Pancreas (tissue), 10 donors: ENCODE data around the gene FLAD1. TPM values are rescaled to one million over a fixed set of nuclear protein-coding genes. Genes with fewer than 3 reads are reported as not detected.
A peak's percentile ranks its signal among the peaks of the same experiment; 100 is the strongest.

Source experiments
- ATAC-seq, 4 donors: fragments of 200-7000 bp; cut with Tn5 transposase; one replicate each; pipeline versions ENCODE4 v1.8.0 to v1.9.1; 2020; ENCODE audit warnings: mild to moderate bottlenecking in 4 of 4, moderate library complexity in 4 of 4
- DNase-seq, 6 donors: peaks; one replicate each; pipeline ENCODE4 v3.0.0-alpha.2; 2020
- FAIRE-seq: peaks from 2 replicates; lab custom pipeline; 2012; peaks lifted over from hg19 to GRCh38; lab: Jason Lieb, UNC
- H3K27ac ChIP-seq, 4 donors: fragments of 200-600 bp; sonication (generic); 1 replicate in 3 of 4; 2 replicates in 1 of 4; pipeline versions ENCODE4 v1.5.0 to v1.8.0; 2020
- H3K27me3 ChIP-seq, 4 donors: fragments of 200-600 bp; one replicate each; pipeline ENCODE4 v1.8.0; 2021
- H3K36me3 ChIP-seq, 3 donors: fragments of 200-600 bp; sonication (generic) in 1 of 3; one replicate each; pipeline versions ENCODE4 v1.5.0 to v1.8.0; 2020 to 2021
- H3K4me1 ChIP-seq, 3 donors: fragments of 200-600 bp; one replicate each; pipeline ENCODE4 v1.8.0; 2021
- H3K4me3 ChIP-seq, 4 donors: fragments of 200-600 bp; sonication (generic) in 2 of 4; one replicate each; pipeline versions ENCODE4 v1.5.0 to v1.8.0; 2020 to 2021
- H3K9me3 ChIP-seq, 4 donors: fragments of 200-600 bp; one replicate each; pipeline ENCODE4 v1.8.0; 2021
- WGBS, 2 donors: extraction: QIAGEN DNeasy Blood & Tissue Kit; methylation state at CpG; one replicate each; pipeline ENCODE4 v1.1.7; 2013; 5-methylcytosine and 5-hydroxymethylcytosine counted together
- intact Hi-C, 3 donors: fragments of 100-400 bp; cut with DNase I; formaldehyde crosslinking; loops; one replicate each; pipeline versions ENCODE4 v1.11.1 to v1.14.2; 2022
- polyA plus RNA-seq, 2 donors: library from polyadenylated mRNA; stranded (reverse); fragments of 200-250 nt; gene quantifications; one replicate each; pipeline ENCODE4 v1.2.3, GENCODE V29; 2013
- total RNA-seq, 6 donors: library from RNA; stranded (reverse); fragmentation: NEBNext Ultra II Directional in 4 of 6; extraction: Animal tissue kit (Norgen Biotek cat#: 25700) in 4 of 6; gene quantifications; one replicate each; pipeline versions ENCODE4 v1.2.1 to v1.2.4, GENCODE V29; 2021 to 2023
- TF ChIP-seq, protein P1 (sequence below), 4 donors: fragments of 200-600 bp; sonication (generic) in 3 of 4; IDR thresholded peaks; one replicate each; pipeline versions ENCODE4 v1.5.0 to v1.8.0; 2021; ENCODE audit warnings: antibody characterized with exemption in 4 of 4
- donor health status: healthy with polysubstance abuse.
- donor health status: DM: no; HTN: no; CAD: no; lungs with moderate emphysema.
- donor health status: DM: no; HTN: no; CAD: no.
- donor health status: control.
- donor health status: control.
- donor health status: Bipolar disorder and iron deficiency.
- donor health status: DM: yes; HTN: yes; CAD: no.
- donor health status: DM: no; HTN: no; CAD: no.
- donor health status: DM: no; HTN: no; CAD: no.
- donor health status: DM: yes; HTN: yes; CAD: no.

The FLAD1 gene
- total and polyA plus RNA-seq, 8 donors, result 8.3 to 28.6 (median 13.2) TPM

DNA sequence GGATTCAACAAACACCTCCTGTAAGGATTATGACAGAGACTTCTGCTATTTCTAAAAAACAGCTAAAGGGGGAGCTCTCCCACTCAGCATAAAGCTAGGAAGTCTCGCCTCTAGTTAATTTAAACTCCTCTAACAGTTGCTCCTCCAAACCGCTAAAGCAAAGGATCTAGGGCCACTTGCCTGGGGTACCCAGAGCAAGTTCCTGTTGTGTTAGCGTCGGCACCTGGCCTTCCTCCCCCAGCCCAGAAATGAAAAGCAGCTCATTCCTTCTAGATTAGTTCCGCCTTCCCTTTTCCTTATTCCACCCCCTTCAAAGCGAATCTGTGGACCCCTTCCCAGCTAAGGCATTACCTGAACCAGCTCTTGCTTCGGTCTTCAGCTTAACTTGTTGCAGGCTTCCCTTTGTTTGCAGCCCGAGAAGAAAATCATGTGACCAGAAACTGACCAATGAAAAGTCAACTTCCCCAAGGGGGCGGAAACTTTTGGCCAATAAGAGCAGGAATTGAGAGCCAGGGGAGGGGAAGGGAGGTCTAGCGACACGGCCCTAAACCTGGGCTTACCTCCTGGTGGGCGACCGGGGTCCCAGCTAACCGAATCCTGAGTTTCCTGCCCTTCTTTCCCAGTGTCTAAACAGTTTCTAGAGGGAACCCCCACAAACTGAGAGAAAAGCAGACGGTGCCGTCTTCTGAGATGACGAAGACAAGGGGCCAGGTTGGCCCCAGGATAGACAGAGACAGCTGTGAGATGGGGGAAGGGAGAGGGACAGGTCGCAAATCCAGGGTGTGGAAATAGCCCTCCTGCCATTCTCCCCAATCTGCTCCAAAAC is 27.2 kb upstream of the FLAD1 start, which contains the start of gene PBXIP1:
Gene PBXIP1 (minus strand): TSS at position 382 of the 826 bp plus-strand sequence. CDS start 2,378 bp downstream, outside the sequence.
- Histone ChIP-seq H3K27ac (peak within 1 kb of the TSS; percentile 61 to 80 (median 75)), H3K27me3 (no peaks in the 10 kb centered on the region), H3K4me1 (peaks cover 15 to 23% (median 18%) of the 10 kb centered on the region in 3 donors), H3K9me3 (no peaks in the 10 kb centered on the region), H3K36me3 (peaks cover 0 to 3% (median 0%) of the 10 kb centered on the region in 3 donors), H3K4me3 (peak within 1 kb of the TSS; percentile 8 to 53 (median 36))
- intact Hi-C loops, result no loop called here
- TF ChIP-seq, protein P1, sequence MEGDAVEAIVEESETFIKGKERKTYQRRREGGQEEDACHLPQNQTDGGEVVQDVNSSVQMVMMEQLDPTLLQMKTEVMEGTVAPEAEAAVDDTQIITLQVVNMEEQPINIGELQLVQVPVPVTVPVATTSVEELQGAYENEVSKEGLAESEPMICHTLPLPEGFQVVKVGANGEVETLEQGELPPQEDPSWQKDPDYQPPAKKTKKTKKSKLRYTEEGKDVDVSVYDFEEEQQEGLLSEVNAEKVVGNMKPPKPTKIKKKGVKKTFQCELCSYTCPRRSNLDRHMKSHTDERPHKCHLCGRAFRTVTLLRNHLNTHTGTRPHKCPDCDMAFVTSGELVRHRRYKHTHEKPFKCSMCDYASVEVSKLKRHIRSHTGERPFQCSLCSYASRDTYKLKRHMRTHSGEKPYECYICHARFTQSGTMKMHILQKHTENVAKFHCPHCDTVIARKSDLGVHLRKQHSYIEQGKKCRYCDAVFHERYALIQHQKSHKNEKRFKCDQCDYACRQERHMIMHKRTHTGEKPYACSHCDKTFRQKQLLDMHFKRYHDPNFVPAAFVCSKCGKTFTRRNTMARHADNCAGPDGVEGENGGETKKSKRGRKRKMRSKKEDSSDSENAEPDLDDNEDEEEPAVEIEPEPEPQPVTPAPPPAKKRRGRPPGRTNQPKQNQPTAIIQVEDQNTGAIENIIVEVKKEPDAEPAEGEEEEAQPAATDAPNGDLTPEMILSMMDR (IDR thresholded peaks at IDR 0.05), result no peak
- ATAC-seq (peak; percentile 88 to 94 (median 92)), DNase-seq (peak in 3 of 6 donors; percentile 84 to 89 (median 84)), FAIRE-seq (no peak)
- WGBS, 2 donors, result 0% methylated on average over 18 of the region's 18 CpGs

DNA sequence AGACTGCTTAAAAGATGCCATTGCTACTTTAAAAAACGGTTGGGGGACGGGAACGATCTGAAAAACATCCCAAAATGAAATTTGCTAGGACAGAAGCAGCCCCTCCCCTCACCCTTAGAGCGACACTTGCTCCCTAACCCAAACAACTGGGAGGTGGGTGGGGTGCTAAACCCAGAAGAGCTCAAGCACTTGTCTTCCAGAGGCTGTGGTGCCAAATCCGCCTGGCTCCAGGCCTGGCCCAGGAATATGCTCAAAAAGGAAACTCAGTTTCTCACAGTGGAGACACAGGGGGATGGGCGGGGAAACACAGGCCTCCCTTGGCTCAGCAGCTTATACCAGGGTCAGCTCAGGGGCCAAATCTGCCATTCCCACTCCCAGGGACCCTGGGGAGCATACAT is 26.6 kb upstream of the FLAD1 start:
- ATAC-seq, result peak in 1 of 4 donors; percentile 3
- 19 to 22% methylated on average over 6 of the region's 6 CpGs for WGBS, 2 donors
- Histone ChIP-seq H3K4me1 (peaks cover 15 to 23% (median 18%) of the 10 kb centered on the region in 3 donors), H3K9me3 (no peaks in the 10 kb centered on the region), H3K4me3 (peak overlapping the region; percentile 8 to 53 (median 36)), H3K27me3 (no peaks in the 10 kb centered on the region), H3K36me3 (peaks cover 0 to 3% (median 0%) of the 10 kb centered on the region in 3 donors), H3K27ac (peak overlapping the region in 2 of 4 donors; percentile 78 to 80)
- intact Hi-C loops, result no loop called here
- DNase-seq, result no peak
- no peak for FAIRE-seq
- TF ChIP-seq, protein P1 (IDR thresholded peaks at IDR 0.05), result no peak

DNA sequence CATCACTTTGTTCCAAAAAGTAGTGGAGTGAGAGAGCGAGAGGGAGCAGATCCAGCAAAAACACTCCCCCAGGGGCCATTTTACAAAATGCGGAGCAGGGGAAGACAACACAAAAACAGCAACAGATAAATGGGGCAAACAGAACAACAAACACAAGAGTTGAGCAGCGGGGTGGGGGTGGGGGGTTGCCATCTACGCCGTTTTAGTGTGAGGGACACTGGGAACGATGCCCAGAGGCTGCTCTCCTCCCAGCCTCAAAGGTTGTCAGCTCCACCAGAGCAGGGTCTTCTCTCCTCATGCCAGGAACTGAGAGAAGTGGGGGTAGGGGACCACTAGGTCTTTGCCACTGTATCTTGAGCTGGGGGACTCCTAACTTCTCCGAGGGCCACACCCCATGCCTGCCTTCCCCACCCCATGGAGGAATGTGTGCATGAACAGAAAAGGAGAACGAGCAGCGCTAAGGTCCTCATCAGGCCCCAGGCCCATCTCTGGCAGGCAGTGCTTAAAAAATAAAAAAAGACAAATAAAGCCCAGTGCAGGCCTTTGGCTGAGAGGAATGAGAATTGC is 26.0 kb upstream of the FLAD1 start:
- 52 to 53% methylated on average over 9 of the region's 9 CpGs for WGBS, 2 donors
- TF ChIP-seq, protein P1 (IDR thresholded peaks at IDR 0.05), result no peak
- intact Hi-C loops, result no loop called here
- FAIRE-seq (no peak), ATAC-seq (no peak), DNase-seq (no peak)
- no peak overlapping the region for H3K4me3 ChIP-seq
- no peak overlapping the region for H3K27ac ChIP-seq
- H3K9me3 ChIP-seq, result no peaks in the 10 kb centered on the region
- peaks cover 15 to 23% (median 18%) of the 10 kb centered on the region in 3 donors for H3K4me1 ChIP-seq
- no peaks in the 10 kb centered on the region for H3K27me3 ChIP-seq
- peaks cover 0 to 3% (median 0%) of the 10 kb centered on the region in 3 donors for H3K36me3 ChIP-seq

DNA sequence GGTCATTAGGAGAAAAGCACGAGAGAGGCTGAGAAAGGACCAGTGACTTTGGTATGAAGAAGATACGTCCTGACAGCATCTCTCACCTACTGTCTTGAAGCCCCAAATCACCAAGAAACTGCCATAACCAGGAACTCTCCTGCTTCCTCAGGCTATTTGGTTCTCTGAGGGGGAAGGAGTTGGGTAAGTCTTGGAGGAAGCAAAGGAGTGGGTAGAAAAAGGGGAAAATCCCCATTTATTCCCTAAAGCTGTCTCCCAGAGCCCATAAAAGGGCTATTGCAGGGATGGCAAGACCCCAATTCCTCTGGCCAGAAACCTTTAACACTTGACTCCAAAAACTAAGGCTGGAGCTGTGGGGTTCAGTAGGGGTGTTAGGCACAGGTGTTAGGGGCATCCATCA is 25.1 kb upstream of the FLAD1 start:
- H3K4me1 ChIP-seq, result peaks cover 15 to 29% (median 18%) of the 10 kb centered on the region in 3 donors
- H3K4me3 ChIP-seq, result no peak overlapping the region
- H3K27me3 ChIP-seq, result no peaks in the 10 kb centered on the region
- intact Hi-C loops, result no loop called here
- 77 to 80% methylated on average over 2 of the region's 2 CpGs for WGBS, 2 donors
- H3K27ac ChIP-seq, result no peak overlapping the region
- no peak for DNase-seq
- no peak for FAIRE-seq
- peaks cover 0 to 3% (median 0%) of the 10 kb centered on the region in 3 donors for H3K36me3 ChIP-seq
- no peak for ATAC-seq
- H3K9me3 ChIP-seq, result no peaks in the 10 kb centered on the region
- TF ChIP-seq, protein P1 (IDR thresholded peaks at IDR 0.05), result no peak
